SKM-1 treated with dmso at 0.1 percent for 144 hours (cell line): ENCODE data around the gene GPR152.

Source experiments
- DNase-seq: peaks from one replicate; lab custom pipeline; 2025; ENCODE audit not compliant: unreplicated experiment; lab: John Stamatoyannopoulos, UW

Gene GPR152

GRCh38 chr11:67452141-67452952 lies at the start of gene GPR152:
Gene GPR152 (minus strand): TSS chr11:67452729. CDS start chr11:67452724, 5 bp downstream.
- no peak for DNase-seq

GRCh38 chr11:67501854-67502253 lies 49.3 kb upstream of the GPR152 start:
- no peak for DNase-seq

- DNase-seq = peak; percentile 81
Measured at GRCh38 chr11:67500831-67501715, 48.5 kb upstream of the GPR152 start.

GRCh38 chr11:67500484-67500821 lies 47.9 kb upstream of the GPR152 start:
- no peak for DNase-seq

GRCh38 chr11:67499808-67500483 lies 47.4 kb upstream of the GPR152 start:
- DNase-seq = no peak

- no peak for DNase-seq
Measured at GRCh38 chr11:67498544-67498972, 46.0 kb upstream of the GPR152 start.

- DNase-seq = no peak
Measured at GRCh38 chr11:67497656-67498291, 45.2 kb upstream of the GPR152 start.

- DNase-seq = no peak
Measured at GRCh38 chr11:67496113-67496512, 43.6 kb upstream of the GPR152 start.

GRCh38 chr11:67495234-67496005 lies 42.9 kb upstream of the GPR152 start:
- DNase-seq = no peak

- DNase-seq = no peak
Measured at GRCh38 chr11:67494371-67495233, 42.1 kb upstream of the GPR152 start.

GRCh38 chr11:67493548-67494370 lies 41.2 kb upstream of the GPR152 start:
- no peak for DNase-seq

GRCh38 chr11:67492801-67493547 lies 40.4 kb upstream of the GPR152 start:
- no peak for DNase-seq

GRCh38 chr11:67492069-67492727 lies 39.7 kb upstream of the GPR152 start:
- no peak for DNase-seq

- no peak for DNase-seq
Measured at GRCh38 chr11:67491276-67492068, 38.9 kb upstream of the GPR152 start.

- DNase-seq = no peak
Measured at GRCh38 chr11:67490727-67491065, 38.2 kb upstream of the GPR152 start.

- no peak for DNase-seq
Measured at GRCh38 chr11:67489885-67490726, 37.6 kb upstream of the GPR152 start.
